GM12892 (cell line): ENCODE measurements around the gene NCOA5.

Experiments
- POLR2A ChIP-seq: IDR thresholded peaks from 2 replicates; pipeline ENCODE4 v1.6.1; 2011; ENCODE audit warnings: low read depth, low read length, control low read depth
- POLR2AphosphoS5 ChIP-seq: IDR thresholded peaks from 2 replicates; pipeline ENCODE4 v1.6.1; 2011; ENCODE audit warnings: low read depth, low read length, control low read depth
- TAF1 ChIP-seq: IDR thresholded peaks from 2 replicates; pipeline ENCODE4 v1.6.1; 2011; ENCODE audit warnings: low read depth, mild to moderate bottlenecking, control low read depth, low read length, borderline replicate concordance

DNA sequence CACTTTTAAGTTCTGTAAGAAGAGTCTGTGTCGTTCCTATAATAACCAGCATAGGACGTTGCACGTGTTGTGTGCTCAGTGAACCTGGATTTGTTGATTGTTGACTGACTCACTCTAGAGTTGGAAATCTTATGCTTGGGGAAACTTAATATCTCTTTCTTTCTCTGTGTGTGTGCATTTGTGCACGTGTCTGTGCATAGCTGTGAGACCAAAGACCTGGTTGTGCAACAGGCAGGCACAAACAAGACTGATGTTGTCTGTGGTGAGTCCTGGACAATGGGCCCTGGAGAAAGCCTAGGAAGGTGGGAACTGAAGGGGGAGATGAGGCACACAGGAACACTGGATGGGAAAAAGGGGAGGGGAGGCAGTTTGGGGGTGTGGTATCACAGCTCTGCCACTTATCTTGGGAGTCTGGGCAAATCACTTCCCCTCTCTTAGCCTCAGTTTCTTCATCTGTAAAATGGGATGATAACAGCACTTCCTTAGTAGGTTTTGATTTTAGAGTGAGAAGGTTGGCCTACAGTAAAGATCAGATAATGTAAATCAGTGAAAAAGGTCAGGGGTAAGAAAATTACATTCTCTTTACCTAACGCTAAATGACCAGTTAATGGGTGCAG is 36.8 kb upstream of the NCOA5 start:
- TF ChIP-seq TAF1 (no peak), POLR2AphosphoS5 (peak; percentile 60; the same call in 1 of the 2 replicates), POLR2A (no peak; the same call in 1 of the 2 replicates)
